Kidney epithelial cell (primary cell): ENCODE data around the gene TEX38. TPM values are rescaled to one million over a fixed set of nuclear protein-coding genes. Genes with fewer than 3 reads are reported as not detected.

Experiments
- DNase-seq: peaks from one replicate; pipeline ENCODE4 v3.0.0-alpha.2; 2010; ENCODE audit warnings: low read depth
- H3K27me3 ChIP-seq: 2 replicates; pipeline ENCODE4 v1.6.0; 2011; ENCODE audit warnings: low read length; ENCODE audit not compliant: control insufficient read depth, insufficient read depth
- H3K36me3 ChIP-seq: 2 replicates; pipeline ENCODE4 v1.5.1; 2011; ENCODE audit warnings: low read length; ENCODE audit not compliant: control insufficient read depth, insufficient read depth
- H3K4me3 ChIP-seq: 2 replicates; pipeline ENCODE4 v1.5.1; 2011; ENCODE audit warnings: low read depth, mild to moderate bottlenecking, control low read depth, low read length
- total RNA-seq: library from RNA; depleted of rRNA; stranded (reverse); fragments of >200 nt; gene quantifications from 2 replicates; pipeline ENCODE4 v1.2.3, GENCODE V29; 2015
- TF ChIP-seq, protein P1 (sequence below): IDR thresholded peaks from 2 replicates; pipeline ENCODE4 v1.5.1; 2011; ENCODE audit warnings: mild to moderate bottlenecking, moderate library complexity, low read length, control low read depth, inconsistent platforms; ENCODE audit not compliant: insufficient read depth, poor library complexity, severe bottlenecking

TEX38 gene
- total RNA-seq, result not detected in 2 replicates

DNA sequence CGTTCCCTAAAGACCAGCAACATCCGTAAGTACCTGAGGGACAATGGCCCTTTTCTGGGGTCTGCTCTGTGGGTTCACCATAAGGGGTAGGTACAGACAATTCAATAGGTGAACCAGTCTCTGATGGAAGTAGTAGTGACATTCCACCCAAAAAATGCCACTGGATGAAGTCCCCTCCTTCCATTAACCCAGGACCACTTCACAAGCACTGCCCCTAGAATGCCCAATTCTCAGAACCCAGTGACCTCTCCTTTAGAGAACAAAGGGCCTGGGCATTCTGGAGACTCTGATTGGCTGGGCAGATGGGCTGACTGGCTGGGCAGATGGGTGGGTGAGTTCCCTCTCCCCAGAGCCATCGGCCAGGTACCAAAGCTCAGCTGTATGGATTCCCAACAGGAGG is at the start of gene TEX38:
TSS of gene TEX38 (plus strand) at position 301 of the 400 bp plus-strand sequence. CDS start at position 382, 81 bp downstream.
- no peak for DNase-seq
- Histone ChIP-seq H3K36me3 (no peaks in the 10 kb centered on the region), H3K4me3 (no peak within 1 kb of the TSS), H3K27me3 (no peaks in the 10 kb centered on the region)
- TF ChIP-seq, protein P1, sequence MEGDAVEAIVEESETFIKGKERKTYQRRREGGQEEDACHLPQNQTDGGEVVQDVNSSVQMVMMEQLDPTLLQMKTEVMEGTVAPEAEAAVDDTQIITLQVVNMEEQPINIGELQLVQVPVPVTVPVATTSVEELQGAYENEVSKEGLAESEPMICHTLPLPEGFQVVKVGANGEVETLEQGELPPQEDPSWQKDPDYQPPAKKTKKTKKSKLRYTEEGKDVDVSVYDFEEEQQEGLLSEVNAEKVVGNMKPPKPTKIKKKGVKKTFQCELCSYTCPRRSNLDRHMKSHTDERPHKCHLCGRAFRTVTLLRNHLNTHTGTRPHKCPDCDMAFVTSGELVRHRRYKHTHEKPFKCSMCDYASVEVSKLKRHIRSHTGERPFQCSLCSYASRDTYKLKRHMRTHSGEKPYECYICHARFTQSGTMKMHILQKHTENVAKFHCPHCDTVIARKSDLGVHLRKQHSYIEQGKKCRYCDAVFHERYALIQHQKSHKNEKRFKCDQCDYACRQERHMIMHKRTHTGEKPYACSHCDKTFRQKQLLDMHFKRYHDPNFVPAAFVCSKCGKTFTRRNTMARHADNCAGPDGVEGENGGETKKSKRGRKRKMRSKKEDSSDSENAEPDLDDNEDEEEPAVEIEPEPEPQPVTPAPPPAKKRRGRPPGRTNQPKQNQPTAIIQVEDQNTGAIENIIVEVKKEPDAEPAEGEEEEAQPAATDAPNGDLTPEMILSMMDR, result no peak

- DNase-seq, result no peak
- no peaks in the 10 kb centered on the region for H3K27me3 ChIP-seq
- H3K4me3 ChIP-seq, result no peak overlapping the region
- TF ChIP-seq, protein P1, result no peak
- H3K36me3 ChIP-seq, result no peaks in the 10 kb centered on the region
These were observed 49.7 kb upstream of the TEX38 start for GRCh38 chr1:46621930-46622329.

DNA sequence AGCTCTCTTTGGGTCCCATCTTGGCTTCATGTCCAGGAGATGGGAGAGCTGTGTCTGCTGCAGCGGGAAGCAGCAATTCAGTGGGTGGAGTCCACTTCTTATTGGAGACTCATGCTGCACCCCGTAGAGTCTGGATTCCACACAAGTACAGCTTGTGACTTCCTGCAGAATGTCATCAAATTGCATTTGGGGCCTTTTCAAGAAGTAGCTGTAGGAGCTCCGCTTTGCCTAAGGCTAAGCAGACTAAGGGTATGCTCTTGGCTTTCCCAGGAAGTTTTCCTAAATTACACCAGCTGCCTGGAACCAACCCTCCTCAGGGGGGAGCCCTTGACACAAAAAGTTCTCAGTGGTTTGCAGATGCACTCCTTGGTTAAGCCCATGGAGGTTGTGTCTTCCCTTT is 49.3 kb upstream of the TEX38 start:
- no peaks in the 10 kb centered on the region for H3K27me3 ChIP-seq
- H3K4me3 ChIP-seq, result no peak overlapping the region
- TF ChIP-seq, protein P1, result peak; percentile 23
- no peak for DNase-seq
- H3K36me3 ChIP-seq, result no peaks in the 10 kb centered on the region

GRCh38 chr1:46623743-46624644 is 47.7 kb upstream of the TEX38 start:
- Histone ChIP-seq H3K4me3 (no peak overlapping the region), H3K27me3 (no peaks in the 10 kb centered on the region), H3K36me3 (no peaks in the 10 kb centered on the region)
- TF ChIP-seq, protein P1, result no peak
- no peak for DNase-seq

DNA sequence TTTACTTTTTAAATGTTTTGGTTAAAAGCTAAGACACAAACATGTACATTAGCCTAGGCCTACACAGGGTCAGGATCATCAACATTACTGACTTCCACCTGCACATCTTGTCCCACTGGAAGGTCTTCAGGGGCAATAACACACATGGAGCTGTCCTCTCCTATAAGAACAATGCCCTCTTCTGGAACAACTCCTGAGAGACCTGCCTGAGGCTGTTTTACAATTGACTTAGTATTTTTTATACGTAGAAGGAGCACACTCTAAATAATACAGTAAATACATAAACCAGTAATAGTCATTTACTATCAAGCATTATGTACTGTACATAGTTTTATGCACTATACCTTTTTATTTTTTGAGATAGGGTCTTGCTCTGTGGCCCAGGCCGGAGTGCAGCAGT is 40.9 kb upstream of the TEX38 start:
- H3K4me3 ChIP-seq, result no peak overlapping the region
- H3K36me3 ChIP-seq, result no peaks in the 10 kb centered on the region
- TF ChIP-seq, protein P1, result no peak
- no peak for DNase-seq
- no peaks in the 10 kb centered on the region for H3K27me3 ChIP-seq
